CD14-positive monocyte (primary cell): Measurements from ENCODE around the gene TMCO4. TPM values are rescaled to one million over a fixed set of nuclear protein-coding genes. Genes with fewer than 3 reads are reported as not detected.

Experiments used
- DNase-seq, 3 donors: peaks; one replicate each; pipeline ENCODE4 v3.0.0-alpha.2; 2011 to 2022
- H2AFZ ChIP-seq: 2 replicates; pipeline ENCODE4 v1.6.0; 2012; ENCODE audit warnings: mild to moderate bottlenecking, low read depth, low read length, inconsistent platforms; ENCODE audit not compliant: insufficient read depth, poor library complexity, severe bottlenecking
- H3K27ac ChIP-seq, 2 donors: 1 replicate in 1 of 2; 2 replicates in 1 of 2; pipeline ENCODE4 v1.5.1; 2012 to 2013; ENCODE audit warnings: low read length in 2 of 2, control low read depth in 1 of 2, inconsistent platforms in 1 of 2, low read depth in 1 of 2, mild to moderate bottlenecking in 1 of 2
- H3K27me3 ChIP-seq, 2 donors: one replicate each; pipeline versions ENCODE4 v1.6.0 to v1.6.1; 2011 to 2013; ENCODE audit warnings: low read length in 2 of 2; ENCODE audit not compliant: control insufficient read depth in 2 of 2, insufficient read depth in 2 of 2
- H3K36me3 ChIP-seq, 2 donors: replicated peaks in 1 of 2; 1 replicate in 1 of 2; 2 replicates in 1 of 2; pipeline versions ENCODE4 v1.5.1 to v1.6.1; 2012 to 2013; ENCODE audit warnings: low read length in 2 of 2, control low read depth in 1 of 2, inconsistent platforms in 1 of 2, mild to moderate bottlenecking in 1 of 2; ENCODE audit not compliant: insufficient read depth in 2 of 2, control insufficient read depth in 1 of 2
- H3K4me1 ChIP-seq, 2 donors: 1 replicate in 1 of 2; 2 replicates in 1 of 2; pipeline versions ENCODE4 v1.5.1 to v1.6.1; 2012 to 2013; ENCODE audit warnings: low read length in 2 of 2, control low read depth in 1 of 2, inconsistent platforms in 1 of 2, mild to moderate bottlenecking in 1 of 2, moderate library complexity in 1 of 2; ENCODE audit not compliant: insufficient read depth in 2 of 2, control insufficient read depth in 1 of 2
- H3K4me2 ChIP-seq: replicated peaks from 2 replicates; pipeline ENCODE3; 2012; ENCODE audit warnings: low read length, moderate library complexity, mild to moderate bottlenecking; ENCODE audit not compliant: poor library complexity, severe bottlenecking; ENCODE audit errors: extremely low read depth
- H3K4me3 ChIP-seq, 3 experiments: fragments of 200-600 bp in 1 of 3; sonication (generic) in 1 of 3; replicated peaks in 1 of 3; 1 replicate in 2 of 3; 2 replicates in 1 of 3; pipeline ENCODE4 v1.5.1; 2011 to 2013; ENCODE audit warnings: low read length in 3 of 3, mild to moderate bottlenecking in 3 of 3, control low read depth in 2 of 3, low read depth in 2 of 3, inconsistent platforms in 1 of 3, moderate library complexity in 1 of 3
- H3K79me2 ChIP-seq: 2 replicates; pipeline ENCODE4 v1.6.0; 2012; ENCODE audit warnings: mild to moderate bottlenecking, control low read depth, inconsistent platforms, low read length, moderate library complexity; ENCODE audit not compliant: insufficient read depth
- H3K9ac ChIP-seq: 2 replicates; pipeline ENCODE4 v1.6.0; 2017; ENCODE audit warnings: low read length, mild to moderate bottlenecking; ENCODE audit not compliant: insufficient read depth, poor library complexity, severe bottlenecking
- H3K9me3 ChIP-seq, 2 donors: replicated peaks in 1 of 2; 1 replicate in 1 of 2; 2 replicates in 1 of 2; pipeline versions ENCODE4 v1.5.1 to v1.6.1; 2012 to 2013; ENCODE audit warnings: low read length in 2 of 2, control low read depth in 1 of 2; ENCODE audit not compliant: control insufficient read depth in 1 of 2, insufficient read depth in 1 of 2
- H4K20me1 ChIP-seq: 2 replicates; pipeline ENCODE4 v1.6.0; 2012; ENCODE audit warnings: mild to moderate bottlenecking, low read length, control low read depth, moderate library complexity; ENCODE audit not compliant: insufficient read depth
- H3K27ac Mint-ChIP-seq, 7 donors: one replicate each; pipeline ENCODE4 v1.8.0; 2020; ENCODE audit warnings: mild to moderate bottlenecking in 7 of 7, mixed read lengths in 7 of 7, moderate library complexity in 6 of 7, inconsistent platforms in 2 of 7
- H3K27me3 Mint-ChIP-seq, 3 donors: one replicate each; pipeline ENCODE4 v1.8.0; 2021 to 2022; ENCODE audit warnings: low read depth in 3 of 3, mild to moderate bottlenecking in 3 of 3, mixed read lengths in 3 of 3, moderate library complexity in 3 of 3, inconsistent platforms in 1 of 3
- H3K36me3 Mint-ChIP-seq, 2 donors: one replicate each; pipeline ENCODE4 v1.8.0; 2020; ENCODE audit warnings: mixed read lengths in 2 of 2, inconsistent platforms in 1 of 2, mild to moderate bottlenecking in 1 of 2
- H3K4me1 Mint-ChIP-seq: one replicate; pipeline ENCODE4 v1.8.0; 2020; ENCODE audit warnings: mild to moderate bottlenecking, mixed read lengths
- H3K4me3 Mint-ChIP-seq, 2 donors: one replicate each; pipeline ENCODE4 v1.8.0; 2020; ENCODE audit warnings: mild to moderate bottlenecking in 2 of 2, mixed read lengths in 2 of 2, moderate library complexity in 1 of 2
- H3K9me3 Mint-ChIP-seq, 7 donors: one replicate each; pipeline ENCODE4 v1.8.0; 2020 to 2022; ENCODE audit warnings: mixed read lengths in 7 of 7, mild to moderate bottlenecking in 6 of 7, moderate library complexity in 6 of 7, inconsistent platforms in 2 of 7
- WGBS: methylation state at CpG from one replicate; pipeline ENCODE4 v1.1.5; 2013; ENCODE audit warnings: missing lambda C conversion rate; ENCODE audit not compliant: insufficient coverage; 5-methylcytosine and 5-hydroxymethylcytosine counted together
- intact Hi-C, 2 donors: fragments of 100-400 bp; cut with micrococcal nuclease; formaldehyde crosslinking; loops; one replicate each; pipeline versions ENCODE4 v1.15.0 to v1.15.1; 2023
- polyA plus RNA-seq, 3 donors: library from polyadenylated mRNA; depleted of rRNA in 1 of 3; unstranded in 2 of 3; stranded (reverse) in 1 of 3; fragments of 300-500 nt in 2 of 3; fragments of >200 nt in 1 of 3; fragmentation: Illumina TruSeq in 2 of 3; gene quantifications; 1 replicate in 2 of 3; 2 replicates in 1 of 3; pipeline ENCODE4 v1.2.3, GENCODE V29; 2012 to 2021
- TF ChIP-seq, protein P1 (sequence below): fragments of 200-600 bp; IDR thresholded peaks from one replicate; pipeline ENCODE4 v1.8.0; 2022; ENCODE audit warnings: antibody characterized with exemption, mild to moderate bottlenecking

The TMCO4 gene
- polyA plus RNA-seq, 3 donors = 6.9 to 10.1 (median 7.9) TPM

DNA sequence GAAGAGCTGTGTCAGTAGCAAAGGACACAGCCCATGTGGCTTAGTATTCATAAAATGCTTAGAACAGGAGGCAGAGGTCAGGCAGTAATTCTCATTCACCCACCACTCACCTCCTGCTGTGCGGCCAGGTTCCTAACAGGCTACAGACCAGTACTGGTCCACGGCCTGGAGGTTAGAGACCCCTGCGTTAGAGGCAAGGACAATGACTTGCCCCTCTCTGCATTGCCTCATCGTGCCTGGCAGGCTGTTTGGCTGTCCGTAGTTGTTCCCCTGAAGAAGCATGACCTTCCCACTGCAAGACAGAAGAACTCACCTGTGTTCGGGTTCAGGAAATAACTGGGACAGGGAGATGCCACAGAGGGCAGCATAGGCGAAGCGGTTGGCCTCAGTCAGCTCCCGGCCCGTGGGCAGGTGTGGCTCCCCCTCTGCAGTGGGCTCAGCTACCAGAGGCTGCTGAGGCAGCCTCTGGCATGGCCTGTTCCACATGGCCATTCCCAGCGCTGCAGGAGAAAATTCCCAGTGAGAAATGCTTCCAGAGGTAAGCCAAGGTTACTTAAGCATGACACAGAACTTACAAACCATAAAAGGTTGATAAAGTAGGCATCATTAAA, 19.3 kb downstream of the TMCO4 start:
- H3K36me3 ChIP-seq = peaks cover 33 to 82% of the 10 kb centered on the region in 2 donors
- no peaks in the 10 kb centered on the region for H3K9me3 Mint-ChIP-seq
- no peak overlapping the region for H2AFZ ChIP-seq
- H3K27ac Mint-ChIP-seq = no peak overlapping the region
- intact Hi-C loops = no loop called here
- peaks cover 55 to 72% of the 10 kb centered on the region in 2 donors for H3K36me3 Mint-ChIP-seq
- no peaks in the 10 kb centered on the region for H4K20me1 ChIP-seq
- no peak overlapping the region for H3K4me3 Mint-ChIP-seq
- H3K4me1 Mint-ChIP-seq = no peaks in the 10 kb centered on the region
- no peak for DNase-seq
- H3K4me1 ChIP-seq = no peaks in the 10 kb centered on the region
- H3K4me2 ChIP-seq = no peak overlapping the region
- TF ChIP-seq, protein P1, sequence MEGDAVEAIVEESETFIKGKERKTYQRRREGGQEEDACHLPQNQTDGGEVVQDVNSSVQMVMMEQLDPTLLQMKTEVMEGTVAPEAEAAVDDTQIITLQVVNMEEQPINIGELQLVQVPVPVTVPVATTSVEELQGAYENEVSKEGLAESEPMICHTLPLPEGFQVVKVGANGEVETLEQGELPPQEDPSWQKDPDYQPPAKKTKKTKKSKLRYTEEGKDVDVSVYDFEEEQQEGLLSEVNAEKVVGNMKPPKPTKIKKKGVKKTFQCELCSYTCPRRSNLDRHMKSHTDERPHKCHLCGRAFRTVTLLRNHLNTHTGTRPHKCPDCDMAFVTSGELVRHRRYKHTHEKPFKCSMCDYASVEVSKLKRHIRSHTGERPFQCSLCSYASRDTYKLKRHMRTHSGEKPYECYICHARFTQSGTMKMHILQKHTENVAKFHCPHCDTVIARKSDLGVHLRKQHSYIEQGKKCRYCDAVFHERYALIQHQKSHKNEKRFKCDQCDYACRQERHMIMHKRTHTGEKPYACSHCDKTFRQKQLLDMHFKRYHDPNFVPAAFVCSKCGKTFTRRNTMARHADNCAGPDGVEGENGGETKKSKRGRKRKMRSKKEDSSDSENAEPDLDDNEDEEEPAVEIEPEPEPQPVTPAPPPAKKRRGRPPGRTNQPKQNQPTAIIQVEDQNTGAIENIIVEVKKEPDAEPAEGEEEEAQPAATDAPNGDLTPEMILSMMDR = no peak
- peak overlapping the region; percentile 18 for H3K9ac ChIP-seq
- no peak overlapping the region for H3K4me3 ChIP-seq
- H3K27me3 Mint-ChIP-seq = no peaks in the 10 kb centered on the region
- no peak overlapping the region for H3K27ac ChIP-seq
- no peaks in the 10 kb centered on the region for H3K79me2 ChIP-seq
- H3K27me3 ChIP-seq = no peaks in the 10 kb centered on the region
- 90% methylated on average over 10 of the region's 11 CpGs for WGBS
- no peaks in the 10 kb centered on the region for H3K9me3 ChIP-seq

DNA sequence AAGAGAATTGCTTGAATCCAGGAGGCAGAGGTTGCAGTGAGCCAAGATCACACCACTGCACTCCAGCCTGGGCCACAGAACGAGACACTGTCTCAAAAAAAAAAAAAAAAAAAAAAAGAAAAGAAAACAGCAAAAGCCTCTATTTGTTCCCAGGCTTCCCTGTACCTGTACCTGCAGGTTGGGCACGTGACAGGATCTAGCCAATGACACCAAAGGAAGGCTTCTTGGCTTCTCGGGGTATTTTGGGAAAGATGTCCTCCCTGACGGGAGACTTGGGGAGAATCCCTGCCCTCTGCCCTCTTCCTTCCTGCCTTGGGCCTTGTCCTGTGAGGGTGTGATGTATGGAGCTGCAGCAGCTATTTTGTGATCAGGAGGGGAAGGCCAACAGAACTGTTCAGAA, 22.8 kb downstream of the TMCO4 start:
- Mint-ChIP-seq H3K4me1 (no peaks in the 10 kb centered on the region), H3K9me3 (no peaks in the 10 kb centered on the region), H3K27ac (peak overlapping the region in 2 of 7 donors; percentile 25 to 46), H3K4me3 (no peak overlapping the region), H3K36me3 (peaks cover 57 to 74% of the 10 kb centered on the region in 2 donors), H3K27me3 (no peaks in the 10 kb centered on the region)
- intact Hi-C loops = no loop called here
- H3K4me2 ChIP-seq = no peak overlapping the region
- H3K9ac ChIP-seq = no peak overlapping the region
- H3K79me2 ChIP-seq = no peaks in the 10 kb centered on the region
- H3K36me3 ChIP-seq = peaks cover 49 to 74% of the 10 kb centered on the region in 2 donors
- TF ChIP-seq, protein P1 = no peak
- H3K27ac ChIP-seq = no peak overlapping the region
- no peak overlapping the region for H2AFZ ChIP-seq
- no peaks in the 10 kb centered on the region for H3K27me3 ChIP-seq
- H4K20me1 ChIP-seq = no peaks in the 10 kb centered on the region
- H3K9me3 ChIP-seq = no peaks in the 10 kb centered on the region
- DNase-seq = no peak
- H3K4me1 ChIP-seq = no peaks in the 10 kb centered on the region
- WGBS = 100% methylated on average over 1 of the region's 4 CpGs
- H3K4me3 ChIP-seq = no peak overlapping the region
